HG03175 (cell line): ENCODE data around the gene ZNF783.
"Not testable (repeated sequence)": the region's sequence is repeated elsewhere in the genome, so short reads cannot be mapped to it uniquely, and the experiment has no call there.

Source experiments
- ATAC-seq: cut with Tn5 transposase; IDR thresholded peaks from one replicate; pipeline ENCODE4 v1.9.1; 2021; ENCODE audit warnings: mild to moderate bottlenecking, moderate library complexity; ENCODE audit not compliant: unreplicated experiment

Gene ZNF783

DNA sequence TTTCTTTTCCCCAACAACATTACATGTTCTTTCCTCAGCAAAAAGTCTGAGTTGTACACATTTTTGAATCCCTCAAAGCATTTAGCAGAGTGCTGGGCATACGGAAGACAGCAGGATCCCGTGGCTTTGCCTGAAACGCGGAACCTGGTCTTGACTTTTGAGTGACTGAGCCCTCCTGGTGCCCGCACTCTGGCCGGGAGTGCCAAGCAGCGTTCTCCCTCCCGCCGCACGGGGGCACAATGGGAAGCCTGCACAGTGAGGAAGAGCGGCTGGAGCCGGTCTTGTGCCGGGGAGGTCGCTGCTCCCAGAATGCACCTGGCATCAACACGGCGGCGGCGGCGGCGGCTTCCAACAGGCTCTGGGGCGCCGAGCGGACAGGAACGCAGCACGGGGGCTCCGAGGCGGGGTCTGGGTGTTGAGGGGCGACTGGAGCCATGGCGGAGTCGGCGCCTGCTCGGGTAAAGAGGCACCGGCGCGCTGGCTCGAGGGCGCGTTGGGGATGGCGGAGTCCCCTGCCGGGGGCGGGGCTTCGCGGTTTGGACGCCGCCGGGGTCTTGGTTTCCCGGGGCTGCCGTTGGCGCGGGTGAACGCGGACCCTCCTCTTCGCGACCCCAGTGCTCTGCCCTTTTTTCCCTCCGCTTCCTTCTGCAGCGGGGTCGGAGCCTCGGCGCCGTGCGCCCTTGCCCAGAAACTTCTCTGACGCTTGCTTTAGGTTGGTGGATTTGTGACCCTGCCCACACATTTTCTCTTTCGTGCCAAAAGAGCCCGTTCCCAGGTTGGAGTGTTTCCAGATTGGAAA lies 22.5 kb upstream of the ZNF783 start, which contains the start of gene ZNF212:
Gene ZNF212, plus strand, starts transcription at position 307 of the 799 bp plus-strand sequence. Its CDS starts 128 bp downstream, at position 435.
- peak; percentile 95 for ATAC-seq

GRCh38 chr7:149240637-149241036 lies 21.4 kb upstream of the ZNF783 start:
- ATAC-seq: no peak

DNA sequence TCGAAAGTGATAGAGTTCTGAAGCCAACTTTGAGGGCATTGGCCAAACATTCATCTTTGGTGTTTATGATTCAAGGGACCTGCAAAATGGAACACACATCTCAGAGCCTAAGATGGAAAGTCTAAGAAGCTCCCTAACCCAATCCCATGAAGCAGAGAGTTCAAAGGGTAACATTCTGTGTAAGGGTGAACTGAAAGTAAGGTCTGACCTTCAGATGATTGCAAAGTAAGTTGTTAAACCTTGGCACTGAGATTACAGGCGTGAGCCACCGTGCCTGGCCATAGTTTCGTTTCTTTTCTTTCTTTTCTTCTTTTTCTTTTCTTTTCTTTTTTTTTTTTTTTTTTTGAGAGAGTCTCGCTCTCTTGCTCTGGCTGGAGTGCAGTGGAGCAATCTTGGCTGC lies 20.3 kb upstream of the ZNF783 start:
- no peak for ATAC-seq

- peak; percentile 70 for ATAC-seq
Measured at GRCh38 chr7:149245244-149245643, 16.8 kb upstream of the ZNF783 start.

DNA sequence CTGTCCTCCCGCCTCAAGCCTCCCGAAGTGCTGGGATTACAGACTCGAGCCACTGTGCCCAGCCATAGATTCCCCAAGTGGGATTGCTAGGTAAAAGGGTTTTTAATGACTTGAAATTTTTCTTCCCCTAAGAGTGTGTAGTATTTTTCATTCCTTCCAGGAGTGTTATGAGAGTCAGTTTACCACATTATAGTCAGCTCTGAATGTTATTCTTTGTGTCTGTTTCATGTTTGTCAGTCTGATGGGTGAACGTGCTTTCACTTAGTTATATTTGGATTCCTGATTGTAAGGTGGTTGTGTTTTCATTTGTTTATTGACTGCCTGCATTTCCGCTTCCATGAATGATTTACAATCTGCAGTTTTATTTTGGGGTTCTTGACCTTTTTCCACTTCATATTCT lies 16.3 kb upstream of the ZNF783 start:
- peak; percentile 14 for ATAC-seq

DNA sequence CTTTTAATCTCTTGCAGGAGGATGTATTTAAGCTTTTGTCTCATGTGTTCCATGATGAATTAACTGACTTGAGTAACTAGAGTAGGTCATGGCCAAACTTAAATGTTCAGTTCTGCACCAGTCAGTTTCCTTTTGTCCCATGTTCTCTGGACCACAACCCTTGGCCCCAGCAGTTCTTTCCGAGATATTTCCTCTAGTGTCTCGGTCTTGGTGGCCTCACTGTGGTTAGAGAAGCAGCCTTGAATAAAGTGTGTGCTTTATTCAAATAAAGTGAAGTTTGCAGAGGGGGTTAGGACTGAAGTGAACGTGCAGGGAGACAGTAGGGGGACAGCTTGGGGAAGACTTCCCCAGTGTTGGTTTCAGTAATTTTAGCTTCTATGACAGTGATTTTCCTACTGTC lies 13.2 kb upstream of the ZNF783 start:
- no peak for ATAC-seq

DNA sequence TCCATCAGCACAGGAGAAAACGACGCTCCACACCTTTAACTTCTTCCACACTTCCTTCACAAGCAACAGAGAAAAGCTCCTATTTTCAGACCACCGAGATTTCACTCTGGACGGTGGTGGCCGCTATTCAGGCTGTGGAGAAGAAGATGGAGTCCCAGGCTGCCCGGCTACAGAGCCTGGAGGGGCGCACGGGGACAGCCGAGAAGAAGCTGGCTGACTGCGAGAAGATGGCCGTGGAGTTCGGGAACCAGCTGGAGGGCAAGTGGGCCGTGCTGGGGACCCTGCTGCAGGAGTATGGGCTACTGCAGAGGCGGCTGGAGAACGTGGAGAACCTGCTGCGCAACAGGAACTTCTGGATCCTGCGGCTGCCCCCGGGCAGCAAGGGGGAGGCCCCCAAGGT lies 11.8 kb upstream of the ZNF783 start:
- ATAC-seq: not testable (repeated sequence)

GRCh38 chr7:149251518-149251917 lies 10.5 kb upstream of the ZNF783 start:
- ATAC-seq: not testable (repeated sequence)

DNA sequence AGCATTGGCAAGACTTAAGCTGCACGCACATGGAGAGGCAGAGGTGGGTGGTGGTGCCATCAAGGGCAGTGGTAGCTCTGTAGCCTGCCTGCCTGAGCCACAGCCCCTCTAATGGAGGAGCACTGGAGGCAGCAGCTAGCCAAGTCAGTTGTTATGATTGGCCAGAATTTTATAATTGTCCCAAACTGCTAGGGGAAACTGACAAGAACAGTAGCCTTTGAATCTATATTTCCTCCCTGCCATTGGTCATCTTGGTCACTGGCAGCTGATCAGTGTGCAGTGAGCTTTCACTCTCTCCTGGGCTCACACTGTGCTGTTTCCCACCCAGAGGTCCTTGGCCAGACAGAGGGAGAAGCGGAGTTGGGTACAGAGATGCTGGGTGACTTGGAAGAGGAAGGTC lies 9.6 kb upstream of the ZNF783 start:
- ATAC-seq: no peak

DNA sequence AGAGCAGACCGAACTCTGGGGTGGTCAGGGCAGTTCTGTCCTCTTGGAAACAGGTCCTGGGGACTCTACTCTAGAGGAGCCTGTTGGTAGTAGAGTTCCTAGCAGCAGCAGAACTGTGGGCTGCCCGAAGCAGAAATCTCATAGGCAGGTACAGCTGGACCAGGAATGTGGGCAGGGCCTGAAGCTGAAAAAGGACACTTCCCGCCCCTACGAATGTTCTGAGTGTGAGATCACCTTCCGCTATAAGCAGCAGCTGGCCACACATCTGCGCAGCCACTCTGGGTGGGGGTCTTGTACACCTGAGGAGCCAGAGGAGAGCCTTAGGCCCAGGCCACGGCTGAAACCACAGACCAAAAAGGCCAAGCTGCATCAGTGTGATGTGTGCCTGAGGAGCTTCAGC lies 8.3 kb upstream of the ZNF783 start:
- ATAC-seq: no peak

GRCh38 chr7:149254181-149254858 lies 7.7 kb upstream of the ZNF783 start:
- ATAC-seq: no peak

DNA sequence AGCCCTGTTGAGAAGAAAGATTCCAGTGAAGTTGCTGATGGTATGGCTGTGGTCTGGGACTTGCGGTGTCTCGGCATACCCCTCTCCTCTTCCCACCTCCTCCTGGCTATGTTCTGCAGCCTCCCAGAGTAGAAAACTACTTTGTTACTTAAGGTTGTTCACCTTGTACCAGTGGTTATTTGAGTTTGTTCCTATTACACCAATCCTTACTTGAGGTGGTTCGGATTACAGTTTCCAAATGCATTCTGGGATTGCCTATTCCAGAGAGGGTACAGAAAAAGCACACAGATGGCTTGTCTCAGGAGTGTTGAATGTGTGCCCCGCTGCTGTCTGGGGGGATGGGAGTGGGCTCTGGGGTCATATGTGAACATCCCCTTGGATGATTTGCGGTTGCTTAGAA lies 6.8 kb upstream of the ZNF783 start:
- ATAC-seq: no peak

DNA sequence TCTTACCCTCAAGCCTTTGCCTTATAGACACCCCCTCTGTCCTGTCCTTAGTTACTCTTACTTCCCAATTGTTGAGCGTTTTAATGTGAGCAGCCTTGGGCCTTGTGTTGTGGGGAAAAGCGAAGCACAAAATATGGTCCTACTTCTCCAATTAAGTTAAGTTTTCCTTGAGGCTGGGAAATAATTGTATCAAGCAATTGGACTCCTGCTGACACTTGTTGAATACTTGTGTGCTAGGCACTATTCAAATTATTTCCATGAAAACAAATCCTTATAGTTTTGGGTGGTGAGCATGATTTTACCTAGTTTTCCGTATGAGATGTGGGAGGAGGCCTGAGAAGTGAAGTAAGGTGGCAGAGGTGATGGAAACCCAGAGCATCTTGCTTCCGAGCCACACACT lies 5.4 kb upstream of the ZNF783 start:
- no peak for ATAC-seq

GRCh38 chr7:149257146-149257545 lies 4.8 kb upstream of the ZNF783 start:
- ATAC-seq: no peak

GRCh38 chr7:149261316-149261828 lies 624 bp upstream of the ZNF783 start:
- ATAC-seq: no peak

GRCh38 chr7:149266451-149266850 lies 4.5 kb downstream of the ZNF783 start:
- no peak for ATAC-seq

- ATAC-seq: no peak
Measured at GRCh38 chr7:149267733-149268132, 5.7 kb downstream of the ZNF783 start.

- ATAC-seq: not testable (repeated sequence)
Measured at GRCh38 chr7:149274424-149274823, 12.4 kb downstream of the ZNF783 start.

GRCh38 chr7:149277871-149278270 lies 15.9 kb downstream of the ZNF783 start:
- no peak for ATAC-seq

DNA sequence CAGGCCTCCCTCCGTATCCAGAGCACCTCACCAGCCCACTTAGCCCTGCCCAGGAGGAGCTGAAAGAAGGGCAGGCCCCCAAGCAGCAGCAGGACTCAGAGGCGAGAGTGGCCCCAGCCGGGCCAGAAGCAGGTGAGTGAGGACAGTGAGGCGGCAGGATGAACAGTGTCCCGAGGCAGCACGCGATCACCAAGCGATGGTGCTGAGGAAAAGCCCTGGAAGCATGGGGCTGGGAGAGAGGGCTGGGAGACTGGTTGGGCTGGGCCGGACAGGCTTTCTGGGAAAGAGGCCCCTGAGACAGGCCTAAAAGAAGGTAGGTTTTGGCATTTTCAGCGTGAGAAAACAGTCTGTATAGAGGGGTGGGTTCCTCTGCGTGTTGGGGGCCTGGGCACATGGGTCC lies 16.4 kb downstream of the ZNF783 start:
- no peak for ATAC-seq

DNA sequence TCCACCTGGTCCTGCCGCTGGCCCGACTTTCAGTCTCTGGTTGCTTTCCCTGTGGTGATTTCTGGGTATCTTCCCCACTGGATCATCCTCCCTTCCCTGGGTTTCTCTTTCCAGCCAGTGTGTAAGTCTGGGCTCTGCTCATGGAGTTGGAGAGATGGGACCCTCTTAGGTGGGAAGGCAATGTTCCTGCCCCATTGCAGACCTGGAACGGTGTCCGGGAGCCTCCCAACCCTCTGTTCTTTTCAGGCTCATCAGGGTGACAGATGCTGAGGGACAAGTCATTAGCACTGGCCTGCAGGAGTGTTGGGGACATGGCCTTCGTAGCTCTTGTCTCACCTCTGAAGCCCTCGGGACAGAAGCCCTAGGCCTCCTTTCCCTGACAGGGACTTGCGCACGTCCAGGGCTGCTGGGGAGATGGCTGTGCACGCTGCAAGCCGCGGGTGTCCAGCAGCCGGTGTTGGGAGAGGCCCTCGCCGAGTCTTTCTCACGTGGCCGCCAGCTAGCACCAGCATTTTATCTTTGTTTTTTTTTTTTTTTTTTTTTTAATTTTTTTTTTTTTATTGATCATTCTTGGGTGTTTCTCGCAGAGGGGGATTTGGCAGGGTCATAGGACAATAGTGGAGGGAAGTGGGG lies 17.2 kb downstream of the ZNF783 start:
- no peak for ATAC-seq

- ATAC-seq: no peak
Measured at GRCh38 chr7:149280151-149280550, 18.2 kb downstream of the ZNF783 start.
